Adrenal gland (tissue), 12 donors: Measurements from ENCODE around the gene POLR2H. TPM values are rescaled to one million over a fixed set of nuclear protein-coding genes. Genes with fewer than 3 reads are reported as not detected.

Experiments
- DNase-seq, 7 donors: peaks; one replicate each; pipeline ENCODE4 v3.0.0-alpha.2; 2019 to 2020
- H3K27ac ChIP-seq, 5 donors: fragments of 200-600 bp; sonication (generic) in 4 of 5; 1 replicate in 3 of 5; 2 replicates in 2 of 5; pipeline versions ENCODE4 v1.5.1 to v1.8.0; 2016 to 2020; ENCODE audit warnings: mild to moderate bottlenecking in 1 of 5
- H3K27me3 ChIP-seq: fragments of 200-600 bp; 2 replicates; pipeline ENCODE4 v1.8.0; 2021
- H3K36me3 ChIP-seq, 2 donors: fragments of 200-600 bp; replicated peaks in 1 of 2; 1 replicate in 1 of 2; 2 replicates in 1 of 2; pipeline versions ENCODE4 v1.5.1 to v1.8.0; 2018 to 2022
- H3K4me1 ChIP-seq, 2 donors: fragments of 200-600 bp; replicated peaks in 1 of 2; 1 replicate in 1 of 2; 2 replicates in 1 of 2; pipeline versions ENCODE4 v1.5.1 to v1.8.0; 2018 to 2021
- H3K4me3 ChIP-seq, 4 donors: fragments of 200-600 bp; sonication (generic) in 3 of 4; one replicate each; pipeline ENCODE4 v1.5.1; 2016 to 2018
- H3K9me3 ChIP-seq, 3 donors: fragments of 200-600 bp; sonication (generic) in 1 of 3; replicated peaks in 1 of 3; 1 replicate in 2 of 3; 2 replicates in 1 of 3; pipeline versions ENCODE4 v1.5.1 to v1.8.0; 2016 to 2021
- CTCF ChIP-seq, 6 experiments: fragments of 450-650 bp in 4 of 6; fragments of 200-600 bp in 2 of 6; sonication (generic) in 1 of 6; IDR thresholded peaks; 1 replicate in 5 of 6; 2 replicates in 1 of 6; pipeline versions ENCODE4 v1.5.1 to v1.8.0; 2016 to 2021; ENCODE audit warnings: antibody characterized with exemption in 6 of 6, mild to moderate bottlenecking in 2 of 6, moderate library complexity in 1 of 6
- POLR2A ChIP-seq, 2 donors: fragments of 450-650 bp; IDR thresholded peaks; one replicate each; pipeline ENCODE4 v1.6.1; 2017; ENCODE audit warnings: antibody characterized with exemption in 2 of 2, mild to moderate bottlenecking in 2 of 2, moderate library complexity in 1 of 2
- WGBS, 4 donors: extraction: QIAGEN DNeasy Blood & Tissue Kit in 2 of 4; methylation state at CpG; one replicate each; pipeline versions ENCODE4 v1.1.5 to v1.1.7; 2013 to 2017; 5-methylcytosine and 5-hydroxymethylcytosine counted together
- intact Hi-C, 2 donors: fragments of 100-400 bp; cut with DNase I; formaldehyde crosslinking; loops; one replicate each; pipeline versions ENCODE4 v1.14.1 to v1.15.0; 2022 to 2023
- polyA plus RNA-seq, 3 donors: library from polyadenylated mRNA; stranded (reverse); fragments of 200-250 nt in 2 of 3; fragments of 350-450 nt in 1 of 3; fragmentation: Illumina TruSeq in 1 of 3; extraction: RNeasy Lipid Tissue Mini Kit (QIAGEN cat#74804) in 1 of 3; gene quantifications; one replicate each; pipeline ENCODE4 v1.2.3, GENCODE V29; 2013 to 2014
- total RNA-seq, 9 donors: library from RNA; depleted of rRNA in 4 of 9; stranded (reverse); fragments of >200 nt in 4 of 9; fragments of 120-200 nt in 1 of 9; fragmentation: NEBNext Ultra II Directional in 1 of 9; extraction: Animal tissue kit (Norgen Biotek cat#: 25700) in 1 of 9; gene quantifications; one replicate each; pipeline versions ENCODE4 v1.1.0 to v1.2.4, GENCODE V29; 2013 to 2023
- donor health status: healthy with polysubstance abuse.
- donor health status: Bipolar disorder and iron deficiency.
- donor health status: DM: yes; HTN: yes; CAD: no.
- donor health status: DM: no; HTN: no; CAD: no.
- donor health status: DM: no; HTN: no; CAD: no.
- donor health status: DM: yes; HTN: yes; CAD: no.

The POLR2H gene
- total and polyA plus RNA-seq, 12 donors, result 63.1 to 199 (median 77.7) TPM

DNA sequence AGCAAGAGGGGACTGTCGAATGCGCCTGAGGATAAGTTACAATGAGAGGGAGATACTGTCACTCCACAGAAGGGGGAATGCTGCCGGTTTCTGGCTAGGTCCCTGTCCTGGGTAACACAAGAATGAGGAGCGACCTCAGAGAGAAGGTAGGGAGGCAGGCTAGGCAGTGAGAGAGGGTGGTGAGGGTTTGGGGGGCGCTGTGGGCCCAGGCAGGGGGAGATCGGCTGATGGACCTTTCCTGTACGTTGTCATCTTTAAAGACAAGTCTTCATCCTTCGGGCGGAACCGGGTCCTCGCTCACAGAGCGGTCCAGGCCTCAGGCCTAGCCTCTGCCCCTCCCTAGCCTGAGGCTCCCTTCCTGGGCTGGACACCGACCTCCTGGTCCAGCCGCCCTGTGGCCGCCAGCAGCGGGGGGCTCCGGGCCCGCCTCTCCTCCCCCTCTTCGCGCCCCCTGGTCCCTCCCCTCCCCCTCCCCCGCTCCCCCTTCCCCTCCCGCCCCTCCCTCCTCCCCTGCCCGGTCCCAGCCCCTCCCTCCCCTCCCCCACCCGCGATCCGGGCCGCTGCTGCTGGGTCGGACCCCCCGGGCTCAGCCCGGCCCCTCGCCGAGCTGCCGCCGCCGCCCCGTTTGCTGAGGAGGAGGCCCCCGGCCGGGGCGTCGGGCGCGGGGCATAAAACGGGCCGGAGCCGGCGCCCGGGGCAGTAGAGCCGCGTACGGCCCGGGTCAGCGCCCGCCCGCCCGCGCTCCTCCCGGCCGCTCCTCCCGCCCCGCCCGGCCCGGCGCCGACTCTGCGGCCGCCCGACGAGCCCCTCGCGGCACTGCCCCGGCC is 18.1 kb downstream of the POLR2H start, which contains the start of gene CHRD:
TSS of gene CHRD (plus strand) at position 697 of the 827 bp plus-strand sequence. CDS start 265 bp downstream, outside the sequence.
- no peak for DNase-seq
- 16 to 74% (median 58%) methylated on average over 5 to 64 of the region's 71 CpGs for WGBS, 4 donors
- no peaks in the 10 kb centered on the region for H3K9me3 ChIP-seq
- peaks cover 8 to 27% of the 10 kb centered on the region in 2 donors for H3K4me1 ChIP-seq
- H3K36me3 ChIP-seq, result no peaks in the 10 kb centered on the region
- TF ChIP-seq CTCF (IDR thresholded peaks at IDR 0.05) (no peak), POLR2A (IDR thresholded peaks at IDR 0.05) (no peak)
- intact Hi-C loops, result loop anchor here in 1 of 2 donors (5.0 kb wide), 1 partner anchor 163 kb away; no protein-coding TSS in a partner anchor
- peak within 1 kb of the TSS in 2 of 4 donors; percentile 10 to 87 for H3K4me3 ChIP-seq
- H3K27ac ChIP-seq, result peak within 1 kb of the TSS in 3 of 5 donors; percentile 10 to 88 (median 66)
- H3K27me3 ChIP-seq, result peaks cover 8% of the 10 kb centered on the region

DNA sequence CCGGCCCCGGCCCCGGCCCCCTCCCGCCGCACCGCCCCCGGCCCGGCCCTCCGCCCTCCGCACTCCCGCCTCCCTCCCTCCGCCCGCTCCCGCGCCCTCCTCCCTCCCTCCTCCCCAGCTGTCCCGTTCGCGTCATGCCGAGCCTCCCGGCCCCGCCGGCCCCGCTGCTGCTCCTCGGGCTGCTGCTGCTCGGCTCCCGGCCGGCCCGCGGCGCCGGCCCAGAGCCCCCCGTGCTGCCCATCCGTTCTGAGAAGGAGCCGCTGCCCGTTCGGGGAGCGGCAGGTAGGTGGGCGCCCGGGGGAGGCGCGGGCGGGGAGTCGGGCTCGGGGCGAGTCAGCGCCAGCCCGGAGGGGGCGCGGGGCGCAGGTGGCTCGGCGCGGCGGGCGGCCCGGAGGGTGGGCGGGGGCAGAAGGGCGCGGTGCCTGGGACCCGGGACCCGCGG is 18.7 kb downstream of the POLR2H start:
- H3K4me3 ChIP-seq, result peak overlapping the region in 2 of 4 donors; percentile 10 to 87
- no peak for TF ChIP-seq POLR2A (IDR thresholded peaks at IDR 0.05)
- TF ChIP-seq CTCF (IDR thresholded peaks at IDR 0.05), result no peak
- H3K9me3 ChIP-seq, result no peaks in the 10 kb centered on the region
- WGBS, 4 donors, result 0% methylated on average over 44 to 47 of the region's 62 CpGs; no CpG with 5 or more reads in 2 of the 4 donors
- peak overlapping the region in 1 of 5 donors; percentile 88 for H3K27ac ChIP-seq
- peaks cover 8% of the 10 kb centered on the region for H3K27me3 ChIP-seq
- intact Hi-C loops, result no loop called here
- peaks cover 8 to 27% of the 10 kb centered on the region in 2 donors for H3K4me1 ChIP-seq
- H3K36me3 ChIP-seq, result no peaks in the 10 kb centered on the region
- peak; percentile 62 to 82 (median 69) for DNase-seq

DNA sequence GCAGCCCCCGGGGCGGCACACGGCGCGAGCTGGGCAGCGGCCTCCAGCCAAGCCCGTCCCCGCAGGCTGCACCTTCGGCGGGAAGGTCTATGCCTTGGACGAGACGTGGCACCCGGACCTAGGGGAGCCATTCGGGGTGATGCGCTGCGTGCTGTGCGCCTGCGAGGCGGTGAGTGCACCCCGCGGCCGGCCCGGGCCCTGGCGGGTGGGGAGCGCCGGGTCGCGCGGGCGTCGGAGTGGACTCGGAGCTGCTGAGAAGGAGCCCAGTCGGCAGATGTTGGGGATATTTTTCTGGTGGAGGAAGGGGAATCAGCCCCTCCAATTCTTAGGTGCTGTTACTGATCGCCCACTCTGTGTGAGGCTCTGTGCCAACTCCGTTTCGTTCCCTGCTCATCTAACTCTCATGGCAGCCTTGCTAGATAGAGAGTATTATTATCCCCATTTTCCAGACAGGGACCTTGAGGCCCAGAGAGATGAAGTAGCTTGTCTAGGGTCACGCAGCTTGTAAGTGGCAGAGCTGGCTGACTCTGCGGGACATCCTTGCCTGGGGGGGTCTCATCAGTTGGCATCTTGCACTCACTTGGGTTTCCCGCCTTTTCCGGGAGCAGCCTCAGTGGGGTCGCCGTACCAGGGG is 19.2 kb downstream of the POLR2H start:
- DNase-seq, result no peak
- H3K36me3 ChIP-seq, result no peaks in the 10 kb centered on the region
- peaks cover 8% of the 10 kb centered on the region for H3K27me3 ChIP-seq
- H3K4me3 ChIP-seq, result peak overlapping the region in 2 of 4 donors; percentile 10 to 87
- H3K27ac ChIP-seq, result peak overlapping the region in 1 of 5 donors; percentile 88
- no peak for TF ChIP-seq POLR2A (IDR thresholded peaks at IDR 0.05)
- 3 to 13% (median 4%) methylated on average over 3 to 42 of the region's 42 CpGs for WGBS, 4 donors
- intact Hi-C loops, result no loop called here
- H3K9me3 ChIP-seq, result no peaks in the 10 kb centered on the region
- peaks cover 8 to 27% of the 10 kb centered on the region in 2 donors for H3K4me1 ChIP-seq

DNA sequence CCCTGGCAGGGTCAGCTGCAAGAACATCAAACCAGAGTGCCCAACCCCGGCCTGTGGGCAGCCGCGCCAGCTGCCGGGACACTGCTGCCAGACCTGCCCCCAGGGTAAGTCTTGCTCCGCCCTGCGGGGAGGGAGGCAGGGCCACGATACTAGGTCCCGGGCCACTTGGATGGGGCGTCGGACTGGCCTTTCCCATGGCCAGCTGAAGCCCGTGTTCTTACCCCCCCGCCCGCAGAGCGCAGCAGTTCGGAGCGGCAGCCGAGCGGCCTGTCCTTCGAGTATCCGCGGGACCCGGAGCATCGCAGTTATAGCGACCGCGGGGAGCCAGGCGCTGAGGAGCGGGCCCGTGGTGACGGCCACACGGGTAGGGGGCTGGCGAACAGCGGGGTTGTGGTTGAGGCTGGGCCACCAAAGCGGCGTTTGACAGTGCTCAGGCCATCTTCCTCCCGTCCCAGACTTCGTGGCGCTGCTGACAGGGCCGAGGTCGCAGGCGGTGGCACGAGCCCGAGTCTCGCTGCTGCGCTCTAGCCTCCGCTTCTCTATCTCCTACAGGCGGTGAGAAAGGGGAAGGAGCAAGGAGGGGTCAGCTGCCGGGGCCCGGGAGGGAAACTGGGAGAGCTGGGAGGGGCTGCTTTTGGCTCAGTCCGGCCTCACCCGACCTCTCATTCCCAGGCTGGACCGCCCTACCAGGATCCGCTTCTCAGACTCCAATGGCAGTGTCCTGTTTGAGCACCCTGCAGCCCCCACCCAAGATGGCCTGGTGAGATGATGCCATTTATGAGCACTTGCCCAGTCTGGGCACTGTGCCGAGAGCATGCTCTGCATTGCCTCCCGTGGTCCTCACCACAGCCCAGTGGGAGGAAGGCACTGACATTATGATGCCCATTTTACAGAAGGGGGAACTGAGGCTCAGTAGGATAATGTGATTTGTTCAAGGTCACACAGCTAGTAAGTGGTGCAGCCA is 20.0 kb downstream of the POLR2H start:
- Histone ChIP-seq H3K4me1 (peaks cover 8 to 27% of the 10 kb centered on the region in 2 donors), H3K27ac (peak overlapping the region in 1 of 5 donors; percentile 88), H3K4me3 (peak overlapping the region in 1 of 4 donors; percentile 87), H3K36me3 (no peaks in the 10 kb centered on the region), H3K9me3 (no peaks in the 10 kb centered on the region), H3K27me3 (peaks cover 8% of the 10 kb centered on the region)
- intact Hi-C loops, result no loop called here
- DNase-seq, result peak in 5 of 7 donors; percentile 37 to 63 (median 59)
- TF ChIP-seq POLR2A (IDR thresholded peaks at IDR 0.05), result no peak
- no peak for TF ChIP-seq CTCF (IDR thresholded peaks at IDR 0.05)
- WGBS, 4 donors, result 29 to 52% (median 40%) methylated on average over 12 to 55 of the region's 55 CpGs
